ENCODE data around the gene CSAD. TPM values are rescaled to one million over a fixed set of nuclear protein-coding genes. Genes with fewer than 3 reads are reported as not detected.

Gene CSAD
- polyA plus RNA-seq, 1 donor (not counting 4 experiments of a cell fraction or from before 2014, with no cell fraction given): 19.5 TPM

DNA sequence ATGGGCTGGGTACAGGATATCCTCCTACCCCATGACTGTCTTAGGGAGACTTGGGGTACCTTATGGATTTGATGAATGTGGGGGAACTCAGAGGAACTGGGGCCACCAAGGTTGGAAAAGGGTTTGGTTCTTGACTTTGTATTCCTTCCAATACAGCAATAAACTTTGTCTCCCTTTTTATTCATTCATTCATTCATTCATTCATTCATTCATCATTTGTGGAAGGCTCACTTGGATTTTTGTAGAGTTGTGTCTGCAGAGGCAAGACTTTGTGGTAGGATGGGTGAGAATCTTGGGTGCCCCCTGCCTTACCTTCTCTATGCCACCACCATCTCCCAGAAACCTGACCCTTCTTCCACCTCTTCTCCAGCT, 56.4 kb downstream of the CSAD start:
- Histone ChIP-seq H3K4me3 (ENCODE audit: control insufficient read depth in 2 of 3, extremely low read depth in 1 of 3, insufficient read depth in 2 of 3, low read depth in 1 of 3, low read length in 3 of 3) (no peak overlapping the region), H3K9ac (ENCODE audit: control insufficient read depth, extremely low read depth, insufficient read depth, low read length) (no peak overlapping the region), H3K9me1 (ENCODE audit: control insufficient read depth, extremely low read depth, insufficient read depth, low read length) (peaks cover 2% of the 10 kb centered on the region), H3K27me3 (ENCODE audit: control insufficient read depth, extremely low read depth, insufficient read depth, low read length) (no peaks in the 10 kb centered on the region), H3K36me3 (ENCODE audit: control insufficient read depth in 2 of 2, extremely low read depth in 1 of 2, insufficient read depth in 2 of 2, low read length in 2 of 2) (no peaks in the 10 kb centered on the region), H4K20me1 (ENCODE audit: control insufficient read depth, extremely low read depth, insufficient read depth, low read length) (no peaks in the 10 kb centered on the region), H3K4me1 (ENCODE audit: control insufficient read depth, extremely low read depth, insufficient read depth, low read length) (peaks cover 6% of the 10 kb centered on the region), H3K79me2 (ENCODE audit: control insufficient read depth, insufficient read depth, low read length) (no peaks in the 10 kb centered on the region), H3K27ac (ENCODE audit: control insufficient read depth, insufficient read depth, low read length) (no peak overlapping the region), H3K4me2 (ENCODE audit: control insufficient read depth, extremely low read depth, insufficient read depth, low read depth, low read length) (no peak overlapping the region), H2AFZ (ENCODE audit: control insufficient read depth, low read length) (no peak overlapping the region), H3K9me3 (ENCODE audit: control insufficient read depth, low read depth, low read length) (no peaks in the 10 kb centered on the region)
- dilution Hi-C loops (cut with MboI; ENCODE audit: extremely low pct_ligation_motif_present, low sequenced_read_pairs): no loop called here
- FAIRE-seq (no peak), DNase-seq (ENCODE audit: low read depth, low spot score) (no peak)
- no peak for TF ChIP-seq EZH2 (IDR thresholded peaks at IDR 0.05; ENCODE audit: low read length)
- TF ChIP-seq, protein P1, sequence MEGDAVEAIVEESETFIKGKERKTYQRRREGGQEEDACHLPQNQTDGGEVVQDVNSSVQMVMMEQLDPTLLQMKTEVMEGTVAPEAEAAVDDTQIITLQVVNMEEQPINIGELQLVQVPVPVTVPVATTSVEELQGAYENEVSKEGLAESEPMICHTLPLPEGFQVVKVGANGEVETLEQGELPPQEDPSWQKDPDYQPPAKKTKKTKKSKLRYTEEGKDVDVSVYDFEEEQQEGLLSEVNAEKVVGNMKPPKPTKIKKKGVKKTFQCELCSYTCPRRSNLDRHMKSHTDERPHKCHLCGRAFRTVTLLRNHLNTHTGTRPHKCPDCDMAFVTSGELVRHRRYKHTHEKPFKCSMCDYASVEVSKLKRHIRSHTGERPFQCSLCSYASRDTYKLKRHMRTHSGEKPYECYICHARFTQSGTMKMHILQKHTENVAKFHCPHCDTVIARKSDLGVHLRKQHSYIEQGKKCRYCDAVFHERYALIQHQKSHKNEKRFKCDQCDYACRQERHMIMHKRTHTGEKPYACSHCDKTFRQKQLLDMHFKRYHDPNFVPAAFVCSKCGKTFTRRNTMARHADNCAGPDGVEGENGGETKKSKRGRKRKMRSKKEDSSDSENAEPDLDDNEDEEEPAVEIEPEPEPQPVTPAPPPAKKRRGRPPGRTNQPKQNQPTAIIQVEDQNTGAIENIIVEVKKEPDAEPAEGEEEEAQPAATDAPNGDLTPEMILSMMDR (optimal IDR thresholded peaks at IDR 0.05 in 1 of 3, IDR thresholded peaks at IDR 0.05 in 1 of 3, conservative IDR thresholded peaks at IDR 0.05 in 1 of 3; ENCODE audit: extremely low read depth in 1 of 3, insufficient read depth in 2 of 3, low read length in 3 of 3): no peak

DNA sequence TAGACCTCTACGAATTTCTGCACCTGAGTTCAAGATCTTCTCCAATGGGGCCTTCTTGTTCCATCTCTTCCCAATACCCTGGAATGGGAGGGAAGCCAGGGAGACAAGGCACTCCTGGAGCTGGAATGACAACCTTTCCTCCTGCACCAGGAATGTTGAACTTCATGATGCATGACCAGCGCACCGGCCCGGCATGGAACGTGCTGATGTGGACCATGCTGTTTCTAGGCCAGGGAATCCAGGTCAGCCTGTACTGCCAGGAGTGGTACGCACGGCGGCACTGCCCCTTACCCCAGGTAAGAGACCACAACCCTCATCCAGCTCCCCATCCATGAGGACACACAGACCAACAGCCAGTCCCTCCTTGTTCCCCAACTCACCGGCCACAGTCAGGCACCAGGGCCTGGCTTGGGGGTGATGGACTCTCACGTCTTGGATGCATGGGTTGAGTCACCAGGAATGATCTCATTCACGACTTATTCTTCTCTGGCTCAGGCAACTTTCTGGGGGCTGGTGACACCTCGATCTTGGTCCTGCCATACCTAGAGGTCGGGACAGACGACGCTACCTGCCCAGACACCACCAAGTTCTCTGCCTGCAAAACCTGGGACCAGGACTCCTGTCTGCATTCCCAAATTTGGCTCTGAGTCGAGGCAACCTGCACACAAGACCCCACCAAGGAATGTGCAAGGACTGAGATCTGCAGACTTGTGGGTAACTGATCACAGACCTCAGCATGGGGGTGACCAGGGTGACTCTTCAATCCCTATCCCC, 57.0 kb downstream of the CSAD start:
- dilution Hi-C loops (cut with MboI; ENCODE audit: extremely low pct_ligation_motif_present, low sequenced_read_pairs): no loop called here
- Histone ChIP-seq H3K36me3 (ENCODE audit: control insufficient read depth in 2 of 2, extremely low read depth in 1 of 2, insufficient read depth in 2 of 2, low read length in 2 of 2) (no peaks in the 10 kb centered on the region), H3K27me3 (ENCODE audit: control insufficient read depth, extremely low read depth, insufficient read depth, low read length) (no peaks in the 10 kb centered on the region), H3K9me3 (ENCODE audit: control insufficient read depth, low read depth, low read length) (no peaks in the 10 kb centered on the region), H2AFZ (ENCODE audit: control insufficient read depth, low read length) (no peak overlapping the region), H4K20me1 (ENCODE audit: control insufficient read depth, extremely low read depth, insufficient read depth, low read length) (no peaks in the 10 kb centered on the region), H3K4me3 (ENCODE audit: control insufficient read depth in 2 of 3, extremely low read depth in 1 of 3, insufficient read depth in 2 of 3, low read depth in 1 of 3, low read length in 3 of 3) (no peak overlapping the region), H3K27ac (ENCODE audit: control insufficient read depth, insufficient read depth, low read length) (no peak overlapping the region), H3K9ac (ENCODE audit: control insufficient read depth, extremely low read depth, insufficient read depth, low read length) (no peak overlapping the region), H3K9me1 (ENCODE audit: control insufficient read depth, extremely low read depth, insufficient read depth, low read length) (peaks cover 2% of the 10 kb centered on the region), H3K4me2 (ENCODE audit: control insufficient read depth, extremely low read depth, insufficient read depth, low read depth, low read length) (no peak overlapping the region), H3K4me1 (ENCODE audit: control insufficient read depth, extremely low read depth, insufficient read depth, low read length) (peaks cover 6% of the 10 kb centered on the region), H3K79me2 (ENCODE audit: control insufficient read depth, insufficient read depth, low read length) (no peaks in the 10 kb centered on the region)
- DNase-seq (ENCODE audit: low read depth, low spot score): no peak
- TF ChIP-seq, protein P1 (optimal IDR thresholded peaks at IDR 0.05 in 1 of 3, IDR thresholded peaks at IDR 0.05 in 1 of 3, conservative IDR thresholded peaks at IDR 0.05 in 1 of 3; ENCODE audit: extremely low read depth in 1 of 3, insufficient read depth in 2 of 3, low read length in 3 of 3): no peak
- TF ChIP-seq EZH2 (IDR thresholded peaks at IDR 0.05; ENCODE audit: low read length): no peak
- no peak for FAIRE-seq

Data from keratinocyte (primary cell).